HepG2 (cell line): ENCODE data around the gene PLPP3. TPM values are rescaled to one million over a fixed set of nuclear protein-coding genes. Genes with fewer than 3 reads are reported as not detected.

Experiments used
- ELF1 ChIP-seq: sonication (generic); formaldehyde crosslinking; IDR thresholded peaks from 2 replicates; pipeline ENCODE4 v1.4.0; 2020; ENCODE audit warnings: missing genetic modification reagents
- FOXA1 ChIP-seq, 2 experiments: fragments of 450-650 bp in 1 of 2; sonication (generic) in 1 of 2; formaldehyde crosslinking in 1 of 2; IDR thresholded peaks; 2 replicates each; pipeline versions ENCODE4 v1.4.0 to v1.6.1; 2016 to 2020; ENCODE audit warnings: missing genetic modification reagents in 1 of 2
- HMGXB4 ChIP-seq, 2 experiments: sonication (generic) in 1 of 2; formaldehyde crosslinking in 1 of 2; IDR thresholded peaks; 2 replicates each; pipeline versions ENCODE4 v1.4.0 to v1.6.1; 2018 to 2020; ENCODE audit warnings: missing genetic modification reagents in 2 of 2, borderline replicate concordance in 1 of 2, low read depth in 1 of 2, mild to moderate bottlenecking in 1 of 2, missing biosample characterization in 1 of 2
- HOXD1 ChIP-seq: sonication (generic); formaldehyde crosslinking; IDR thresholded peaks from 2 replicates; pipeline ENCODE4 v1.5.0; 2020; ENCODE audit warnings: missing genetic modification reagents
- KLF13 ChIP-seq: sonication (generic); formaldehyde crosslinking; IDR thresholded peaks from 2 replicates; pipeline ENCODE4 v1.4.0; 2020; ENCODE audit warnings: mild to moderate bottlenecking, missing genetic modification reagents
- LCORL ChIP-seq, 2 experiments: fragments of 450-650 bp in 1 of 2; sonication (generic) in 1 of 2; formaldehyde crosslinking in 1 of 2; IDR thresholded peaks; 2 replicates each; pipeline versions ENCODE4 v1.5.0 to v1.6.1; 2017 to 2020; ENCODE audit warnings: antibody characterized with exemption in 1 of 2, missing genetic modification reagents in 1 of 2
- MAFF ChIP-seq: IDR thresholded peaks from 2 replicates; pipeline ENCODE4 v1.6.1; 2011; ENCODE audit warnings: low read depth, low read length, improper control_type of control experiment
- MIXL1 ChIP-seq: IDR thresholded peaks from 2 replicates; pipeline ENCODE4 v1.6.1; 2016
- RARG ChIP-seq: sonication (generic); formaldehyde crosslinking; IDR thresholded peaks from 2 replicates; pipeline ENCODE4 v1.4.0; 2020; ENCODE audit warnings: low read depth, mild to moderate bottlenecking, missing genetic modification reagents
- RXRA ChIP-seq: sonication (generic); formaldehyde crosslinking; IDR thresholded peaks from 2 replicates; pipeline ENCODE4 v1.5.1; 2020; ENCODE audit warnings: missing genetic modification reagents
- TBX2 ChIP-seq: sonication (generic); formaldehyde crosslinking; IDR thresholded peaks from 2 replicates; pipeline ENCODE4 v1.5.0; 2020; ENCODE audit warnings: missing genetic modification reagents, mild to moderate bottlenecking, borderline replicate concordance
- TCF7 ChIP-seq: sonication (generic); IDR thresholded peaks from 2 replicates; pipeline ENCODE4 v1.6.1; 2016; ENCODE audit warnings: antibody characterized with exemption, low read depth
- ZFX ChIP-seq: sonication (generic); formaldehyde crosslinking; IDR thresholded peaks from 2 replicates; pipeline ENCODE4 v1.4.0; 2020; ENCODE audit warnings: mild to moderate bottlenecking, low read depth, missing genetic modification reagents, moderate library complexity
- ZMYM4 ChIP-seq: sonication (generic); formaldehyde crosslinking; IDR thresholded peaks from 2 replicates; pipeline ENCODE4 v1.8.1; 2023; ENCODE audit warnings: mild to moderate bottlenecking, missing genetic modification reagents
- ZNF160 ChIP-seq: sonication (generic); formaldehyde crosslinking; IDR thresholded peaks from 2 replicates; pipeline ENCODE4 v1.8.0; 2022; ENCODE audit warnings: mild to moderate bottlenecking, inconsistent platforms, missing genetic modification reagents
- ZNF207 ChIP-seq: fragments of 450-650 bp; IDR thresholded peaks from 2 replicates; pipeline ENCODE4 v1.6.1; 2016; ENCODE audit warnings: antibody characterized with exemption, borderline replicate concordance
- ZNF292 ChIP-seq: sonication (generic); formaldehyde crosslinking; IDR thresholded peaks from 2 replicates; pipeline ENCODE4 v1.8.1; 2022; ENCODE audit warnings: mild to moderate bottlenecking, low read depth, missing genetic modification reagents, borderline replicate concordance
- ZNF644 ChIP-seq: IDR thresholded peaks from 2 replicates; pipeline ENCODE4 v1.6.1; 2016; ENCODE audit warnings: low read depth
- ZNF781 ChIP-seq: sonication (generic); formaldehyde crosslinking; IDR thresholded peaks from 2 replicates; pipeline ENCODE4 v1.5.1; 2020; ENCODE audit warnings: borderline replicate concordance, mild to moderate bottlenecking, missing genetic modification reagents; ENCODE audit errors: not compliant biosample characterization
- polyA plus RNA-seq, 8 experiments: library from polyadenylated mRNA; depleted of rRNA in 3 of 8; stranded (reverse) in 7 of 8; unstranded in 1 of 8; fragments of >200 nt; fragmentation: Illumina TruSeq in 4 of 8; extraction: Trizol in 4 of 8; gene quantifications; 2 replicates each; pipeline versions ENCODE4 v1.2.1 to v1.2.3, GENCODE V29; 2011 to 2016; ENCODE audit warnings: low read depth in 4 of 8, missing spikeins in 1 of 8, mixed read lengths in 1 of 8; ENCODE audit not compliant: insufficient read depth in 1 of 8
- total RNA-seq, 5 experiments: library from RNA; depleted of rRNA; stranded (reverse); fragments of >200 nt; fragmentation: Illumina TruSeq; extraction: Trizol; gene quantifications; 2 replicates each; pipeline ENCODE4 v1.2.3, GENCODE V29; 2016; ENCODE audit warnings: low read depth in 1 of 5
- TF ChIP-seq, protein P1 (sequence below): sonication (generic); formaldehyde crosslinking; IDR thresholded peaks from 2 replicates; pipeline ENCODE4 v1.4.0; 2020; ENCODE audit warnings: missing genetic modification reagents
- TF ChIP-seq, protein P2 (sequence below): sonication (generic); formaldehyde crosslinking; IDR thresholded peaks from 2 replicates; pipeline ENCODE4 v1.4.0; 2020; ENCODE audit warnings: missing genetic modification reagents, borderline replicate concordance

Gene PLPP3
- total and polyA plus RNA-seq, 2 of the 13 experiments (the other 11 are each of a cell fraction or from before 2014, with no cell fraction given): 49.7 to 65.8 TPM

GRCh38 chr1:56509713-56510641 lies 69.4 kb downstream of the PLPP3 start (continued):
- TF ChIP-seq, protein P1, sequence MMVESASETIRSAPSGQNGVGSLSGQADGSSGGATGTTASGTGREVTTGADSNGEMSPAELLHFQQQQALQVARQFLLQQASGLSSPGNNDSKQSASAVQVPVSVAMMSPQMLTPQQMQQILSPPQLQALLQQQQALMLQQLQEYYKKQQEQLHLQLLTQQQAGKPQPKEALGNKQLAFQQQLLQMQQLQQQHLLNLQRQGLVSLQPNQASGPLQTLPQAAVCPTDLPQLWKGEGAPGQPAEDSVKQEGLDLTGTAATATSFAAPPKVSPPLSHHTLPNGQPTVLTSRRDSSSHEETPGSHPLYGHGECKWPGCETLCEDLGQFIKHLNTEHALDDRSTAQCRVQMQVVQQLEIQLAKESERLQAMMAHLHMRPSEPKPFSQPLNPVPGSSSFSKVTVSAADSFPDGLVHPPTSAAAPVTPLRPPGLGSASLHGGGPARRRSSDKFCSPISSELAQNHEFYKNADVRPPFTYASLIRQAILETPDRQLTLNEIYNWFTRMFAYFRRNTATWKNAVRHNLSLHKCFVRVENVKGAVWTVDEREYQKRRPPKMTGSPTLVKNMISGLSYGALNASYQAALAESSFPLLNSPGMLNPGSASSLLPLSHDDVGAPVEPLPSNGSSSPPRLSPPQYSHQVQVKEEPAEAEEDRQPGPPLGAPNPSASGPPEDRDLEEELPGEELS (CRISPR knock-in tag): peak; percentile 62; the same call in 1 of the 2 replicates
- no peak for TF ChIP-seq ZNF644 (CRISPR knock-in tag)
- no peak for TF ChIP-seq HMGXB4 (CRISPR knock-in tag; IDR thresholded peaks at IDR 0.05; ENCODE audit: borderline replicate concordance in 1 of 2, low read depth in 1 of 2)
- TF ChIP-seq ZMYM4: peak; percentile 73
- no peak for TF ChIP-seq FOXA1 (IDR thresholded peaks at IDR 0.05)
- peak; percentile 74 for TF ChIP-seq FOXA1 (CRISPR knock-in tag; IDR thresholded peaks at IDR 0.05)
- peak; percentile 37; the same call in 1 of the 2 replicates for TF ChIP-seq MAFF
- TF ChIP-seq HOXD1 (CRISPR knock-in tag): no peak
- TF ChIP-seq ZNF781: no peak
- no peak for TF ChIP-seq ZNF160 (CRISPR knock-in tag)
- 0 out of 2 replicates have a peak, but pooled peaks have one; percentile 47 for TF ChIP-seq MIXL1
- peak; percentile 71 for TF ChIP-seq TBX2 (CRISPR knock-in tag)
- no peak for TF ChIP-seq RARG (CRISPR knock-in tag)
- no peak for TF ChIP-seq KLF13
- TF ChIP-seq ZNF207: no peak
- peak; percentile 39; the same call in 1 of the 2 replicates for TF ChIP-seq TCF7
- peak; percentile 35; the same call in 1 of the 2 replicates for TF ChIP-seq ZFX
- TF ChIP-seq, protein P2, sequence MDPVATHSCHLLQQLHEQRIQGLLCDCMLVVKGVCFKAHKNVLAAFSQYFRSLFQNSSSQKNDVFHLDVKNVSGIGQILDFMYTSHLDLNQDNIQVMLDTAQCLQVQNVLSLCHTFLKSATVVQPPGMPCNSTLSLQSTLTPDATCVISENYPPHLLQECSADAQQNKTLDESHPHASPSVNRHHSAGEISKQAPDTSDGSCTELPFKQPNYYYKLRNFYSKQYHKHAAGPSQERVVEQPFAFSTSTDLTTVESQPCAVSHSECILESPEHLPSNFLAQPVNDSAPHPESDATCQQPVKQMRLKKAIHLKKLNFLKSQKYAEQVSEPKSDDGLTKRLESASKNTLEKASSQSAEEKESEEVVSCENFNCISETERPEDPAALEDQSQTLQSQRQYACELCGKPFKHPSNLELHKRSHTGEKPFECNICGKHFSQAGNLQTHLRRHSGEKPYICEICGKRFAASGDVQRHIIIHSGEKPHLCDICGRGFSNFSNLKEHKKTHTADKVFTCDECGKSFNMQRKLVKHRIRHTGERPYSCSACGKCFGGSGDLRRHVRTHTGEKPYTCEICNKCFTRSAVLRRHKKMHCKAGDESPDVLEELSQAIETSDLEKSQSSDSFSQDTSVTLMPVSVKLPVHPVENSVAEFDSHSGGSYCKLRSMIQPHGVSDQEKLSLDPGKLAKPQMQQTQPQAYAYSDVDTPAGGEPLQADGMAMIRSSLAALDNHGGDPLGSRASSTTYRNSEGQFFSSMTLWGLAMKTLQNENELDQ (CRISPR knock-in tag): no peak
- TF ChIP-seq ZNF292 (CRISPR knock-in tag): 0 out of 2 replicates have a peak, but pooled peaks have one; percentile 21
- TF ChIP-seq ELF1 (CRISPR knock-in tag): no peak
- TF ChIP-seq RXRA (CRISPR knock-in tag): peak; percentile 41; the same call in 1 of the 2 replicates
- no peak for TF ChIP-seq LCORL (IDR thresholded peaks at IDR 0.05)
- TF ChIP-seq LCORL (CRISPR knock-in tag; IDR thresholded peaks at IDR 0.05): 0 out of 2 replicates have a peak, but pooled peaks have one; percentile 44
